LoVo (cell line): ENCODE measurements around the gene FMR1.

Experiments used
- DNase-seq: peaks from one replicate; pipeline ENCODE4 v3.0.0-alpha.2; 2016; ENCODE audit warnings: low spot score

Gene FMR1

GRCh38 chrX:147911192-147912022 is at the start of gene FMR1:
TSS of gene FMR1 (plus strand) at chrX:147911919. CDS start at chrX:147912180, 261 bp downstream.
- DNase-seq: peak; percentile 89

- peak; percentile 1 for DNase-seq
These were observed 35.7 kb upstream of the FMR1 start for GRCh38 chrX:147875866-147876596.

GRCh38 chrX:147876849-147877646 is 34.7 kb upstream of the FMR1 start:
- DNase-seq: no peak

- DNase-seq: no peak
These were observed 34.0 kb upstream of the FMR1 start for GRCh38 chrX:147877726-147878125.

- DNase-seq: no peak
These were observed 26.8 kb upstream of the FMR1 start for GRCh38 chrX:147884958-147885357.

GRCh38 chrX:147890756-147891155 is 21.0 kb upstream of the FMR1 start:
- DNase-seq: no peak

- DNase-seq: no peak
These were observed 19.8 kb upstream of the FMR1 start for GRCh38 chrX:147891896-147892295.

- DNase-seq: no peak
These were observed 18.0 kb upstream of the FMR1 start for GRCh38 chrX:147893741-147894140.

- no peak for DNase-seq
These were observed 17.3 kb upstream of the FMR1 start for GRCh38 chrX:147894366-147894963.

GRCh38 chrX:147897117-147897516 is 14.6 kb upstream of the FMR1 start:
- no peak for DNase-seq

GRCh38 chrX:147898951-147899350 is 12.8 kb upstream of the FMR1 start:
- no peak for DNase-seq

- DNase-seq: no peak
These were observed 12.2 kb upstream of the FMR1 start for GRCh38 chrX:147899379-147900114.

- no peak for DNase-seq
These were observed 11.4 kb upstream of the FMR1 start for GRCh38 chrX:147900349-147900748.

- DNase-seq: no peak
These were observed 10.1 kb upstream of the FMR1 start for GRCh38 chrX:147901461-147902126.

GRCh38 chrX:147902270-147902669 is 9.4 kb upstream of the FMR1 start:
- no peak for DNase-seq

- no peak for DNase-seq
These were observed 3.6 kb upstream of the FMR1 start for GRCh38 chrX:147908106-147908505.

GRCh38 chrX:147910607-147911006 is 1.1 kb upstream of the FMR1 start:
- DNase-seq: no peak

- peak; percentile 6 for DNase-seq
These were observed 528 bp downstream of the FMR1 start for GRCh38 chrX:147912093-147912801.

GRCh38 chrX:147913570-147913969 is 1.9 kb downstream of the FMR1 start:
- no peak for DNase-seq

GRCh38 chrX:147914591-147914990 is 2.9 kb downstream of the FMR1 start:
- no peak for DNase-seq
